Inflammatory macrophage treated with lipopolysaccharide for 1 hour (primary cell): ENCODE data around the gene CCDC17.

Experiments used
- DNase-seq, 2 donors: peaks; one replicate each; pipeline ENCODE4 v3.0.0-alpha.2; 2020 to 2022

Gene CCDC17

GRCh38 chr1:45574105-45574626 is 49.7 kb downstream of the CCDC17 start:
- DNase-seq: no peak

GRCh38 chr1:45573231-45573804 is 50.5 kb downstream of the CCDC17 start:
- DNase-seq: no peak

GRCh38 chr1:45570631-45571030 is 53.2 kb downstream of the CCDC17 start:
- no peak for DNase-seq
